Mesothelial cell of epicardium (in vitro differentiated cells): ENCODE data around the gene PDE6A. TPM values are rescaled to one million over a fixed set of nuclear protein-coding genes. Genes with fewer than 3 reads are reported as not detected.

Experiments
- DNase-seq, 2 experiments: peaks; one replicate each; pipeline ENCODE4 v3.0.0; 2021; ENCODE audit warnings: low spot score in 2 of 2; ENCODE audit not compliant: unreplicated experiment in 2 of 2
- H3K27ac Mint-ChIP-seq: 2 replicates; pipeline ENCODE4 v1.8.0; 2021; ENCODE audit warnings: mixed read lengths
- H3K27me3 Mint-ChIP-seq: 2 replicates; pipeline ENCODE4 v1.8.0; 2021; ENCODE audit warnings: low read depth, mixed read lengths
- H3K36me3 Mint-ChIP-seq: 2 replicates; pipeline ENCODE4 v1.8.0; 2021; ENCODE audit warnings: mixed read lengths
- H3K4me1 Mint-ChIP-seq: 2 replicates; pipeline ENCODE4 v1.8.0; 2021; ENCODE audit warnings: mixed read lengths
- H3K4me3 Mint-ChIP-seq: 2 replicates; pipeline ENCODE4 v1.8.0; 2021; ENCODE audit warnings: mild to moderate bottlenecking, moderate library complexity, mixed read lengths
- H3K9me3 Mint-ChIP-seq: 2 replicates; pipeline ENCODE4 v1.8.0; 2021; ENCODE audit warnings: mixed read lengths
- CTCF ChIP-seq: fragments of 200-600 bp; sonication (generic); IDR thresholded peaks from one replicate; pipeline ENCODE4 v1.5.0; 2021; ENCODE audit warnings: antibody characterized with exemption; ENCODE audit not compliant: unreplicated experiment
- total RNA-seq: library from RNA; stranded (reverse); gene quantifications from 3 replicates; pipeline ENCODE4 v1.2.1, GENCODE V29; 2021

PDE6A gene
- total RNA-seq, 1 donor from 2014 or later = 0.18 TPM

GRCh38 chr5:149836451-149837139 lies 108.0 kb downstream of the PDE6A start:
- H3K4me1 Mint-ChIP-seq = no peaks in the 10 kb centered on the region
- no peak overlapping the region for H3K4me3 Mint-ChIP-seq
- DNase-seq = no peak
- TF ChIP-seq CTCF = no peak
- H3K27me3 Mint-ChIP-seq = peaks cover 6% of the 10 kb centered on the region
- no peaks in the 10 kb centered on the region for H3K9me3 Mint-ChIP-seq
- H3K36me3 Mint-ChIP-seq = no peaks in the 10 kb centered on the region
- H3K27ac Mint-ChIP-seq = no peak overlapping the region

- H3K4me1 Mint-ChIP-seq = no peaks in the 10 kb centered on the region
- peaks cover 6% of the 10 kb centered on the region for H3K27me3 Mint-ChIP-seq
- no peak overlapping the region for H3K27ac Mint-ChIP-seq
- TF ChIP-seq CTCF = peak; percentile 38
- no peaks in the 10 kb centered on the region for H3K36me3 Mint-ChIP-seq
- H3K4me3 Mint-ChIP-seq = no peak overlapping the region
- no peaks in the 10 kb centered on the region for H3K9me3 Mint-ChIP-seq
- DNase-seq = peak in 1 of 2 experiments; percentile 67
Observed at GRCh38 chr5:149834246-149834855, 110.2 kb downstream of the PDE6A start.

GRCh38 chr5:149833116-149833827 lies 111.3 kb downstream of the PDE6A start:
- Mint-ChIP-seq H3K27me3 (peaks cover 6% of the 10 kb centered on the region), H3K4me3 (no peak overlapping the region), H3K4me1 (no peaks in the 10 kb centered on the region), H3K27ac (no peak overlapping the region), H3K9me3 (no peaks in the 10 kb centered on the region), H3K36me3 (no peaks in the 10 kb centered on the region)
- TF ChIP-seq CTCF = no peak
- no peak for DNase-seq

- Mint-ChIP-seq H3K27ac (no peak overlapping the region), H3K4me3 (no peak overlapping the region), H3K36me3 (no peaks in the 10 kb centered on the region)
Observed at GRCh38 chr5:149832636-149833035, 112.0 kb downstream of the PDE6A start.

GRCh38 chr5:149831492-149831891 lies 113.1 kb downstream of the PDE6A start:
- no peak for DNase-seq
- H3K4me1 Mint-ChIP-seq = no peaks in the 10 kb centered on the region
- peaks cover 2% of the 10 kb centered on the region for H3K27me3 Mint-ChIP-seq
- H3K4me3 Mint-ChIP-seq = no peak overlapping the region
- H3K27ac Mint-ChIP-seq = no peak overlapping the region
- no peaks in the 10 kb centered on the region for H3K9me3 Mint-ChIP-seq
- TF ChIP-seq CTCF = no peak
- no peaks in the 10 kb centered on the region for H3K36me3 Mint-ChIP-seq

More at GRCh38 chr5:149832636-149833035, 112.0 kb downstream of the PDE6A start:
- Mint-ChIP-seq H3K4me1 (no peaks in the 10 kb centered on the region), H3K27me3 (peaks cover 6% of the 10 kb centered on the region), H3K9me3 (no peaks in the 10 kb centered on the region)
- DNase-seq = no peak
- no peak for TF ChIP-seq CTCF
